Heart left ventricle (tissue), 16 donors: ENCODE data around the gene MARCHF10. TPM values are rescaled to one million over a fixed set of nuclear protein-coding genes. Genes with fewer than 3 reads are reported as not detected.
"Not testable (repeated sequence)": the region's sequence is repeated elsewhere in the genome, so short reads cannot be mapped to it uniquely, and the experiment has no call there.

Source experiments
- ATAC-seq, 4 donors: fragments of 200-7000 bp; cut with Tn5 transposase; one replicate each; pipeline ENCODE4 v1.9.1; 2020 to 2022; ENCODE audit warnings: moderate library complexity in 4 of 4, mild to moderate bottlenecking in 3 of 4, moderate number of reproducible peaks in 1 of 4
- DNase-seq, 5 donors: peaks; one replicate each; pipeline ENCODE4 v3.0.0-alpha.2; 2020
- H3K27ac ChIP-seq, 12 donors: fragments of 200-600 bp; sonication (generic) in 4 of 12; one replicate each; pipeline versions ENCODE4 v1.5.0 to v1.8.0; 2016 to 2022; ENCODE audit warnings: mild to moderate bottlenecking in 2 of 12
- H3K27me3 ChIP-seq, 9 donors: fragments of 200-600 bp; sonication (generic) in 2 of 9; one replicate each; pipeline versions ENCODE4 v1.5.1 to v1.8.0; 2016 to 2022; ENCODE audit warnings: mild to moderate bottlenecking in 3 of 9
- H3K36me3 ChIP-seq, 9 donors: fragments of 200-600 bp; sonication (generic) in 2 of 9; one replicate each; pipeline versions ENCODE4 v1.5.0 to v1.8.0; 2018 to 2022; ENCODE audit warnings: mild to moderate bottlenecking in 2 of 9
- H3K4me1 ChIP-seq, 12 donors: fragments of 200-600 bp; sonication (generic) in 4 of 12; one replicate each; pipeline versions ENCODE4 v1.5.0 to v1.8.0; 2016 to 2022; ENCODE audit warnings: mild to moderate bottlenecking in 3 of 12
- H3K4me3 ChIP-seq, 12 donors: fragments of 200-600 bp; sonication (generic) in 4 of 12; one replicate each; pipeline versions ENCODE4 v1.5.0 to v1.8.0; 2017 to 2022; ENCODE audit warnings: mild to moderate bottlenecking in 9 of 12, moderate library complexity in 4 of 12
- H3K9me3 ChIP-seq, 12 donors: fragments of 200-600 bp; sonication (generic) in 4 of 12; one replicate each; pipeline versions ENCODE4 v1.5.0 to v1.8.0; 2016 to 2022; ENCODE audit warnings: mild to moderate bottlenecking in 1 of 12
- POLR2A ChIP-seq, 2 donors: fragments of 450-650 bp; IDR thresholded peaks; one replicate each; pipeline ENCODE4 v1.6.1; 2017; ENCODE audit warnings: antibody characterized with exemption in 2 of 2, mild to moderate bottlenecking in 2 of 2, moderate library complexity in 2 of 2
- WGBS, 4 donors: extraction: QIAGEN DNeasy Blood & Tissue Kit in 2 of 4; methylation state at CpG; one replicate each; pipeline versions ENCODE4 v1.1.5 to v1.1.7; 2013 to 2018; 5-methylcytosine and 5-hydroxymethylcytosine counted together
- intact Hi-C, 10 donors: fragments of 100-400 bp; cut with DNase I; formaldehyde crosslinking; loops; one replicate each; pipeline versions ENCODE4 v1.11.1 to v1.14.2; 2022
- polyA plus RNA-seq, 2 donors: library from polyadenylated mRNA; stranded (reverse); fragments of 200-250 nt; gene quantifications; one replicate each; pipeline ENCODE4 v1.2.3, GENCODE V29; 2013
- total RNA-seq, 9 donors: library from RNA; depleted of rRNA in 2 of 9; stranded (reverse); fragments of >200 nt in 2 of 9; fragmentation: NEBNext Ultra II Directional in 3 of 9; extraction: Animal tissue kit (Norgen Biotek cat#: 25700) in 3 of 9; gene quantifications; one replicate each; pipeline versions ENCODE4 v1.1.0 to v1.2.4, GENCODE V29; 2016 to 2023
- TF ChIP-seq, protein P1 (sequence below), 12 donors: fragments of 200-600 bp; sonication (generic) in 4 of 12; IDR thresholded peaks; one replicate each; pipeline versions ENCODE4 v1.5.0 to v1.8.0; 2018 to 2022; ENCODE audit warnings: antibody characterized with exemption in 12 of 12, mild to moderate bottlenecking in 5 of 12
- donor health status: ischemic (EF 13 %, LVEDD 7.1; RV severe dilation, severe dysfunction).
- donor health status: healthy with polysubstance abuse.
- donor health status: DM: no; HTN: yes; CAD: no.
- donor health status: DM: no; HTN: no; CAD: no.
- donor health status: ischemic (EF 25% LVEDD 6.9; RV normal size, moderate dysfunction).
- donor health status: ischemic (EF 25% LVEDD 5.7; RV mildly dilated, moderate dysfunction).
- donor health status: healthy.
- donor health status: DM: yes; HTN: yes; CAD: no.
- donor health status: ischemic (EF 35%, LVEDD 5.7; RV mildly dilated, moderate dysfunction).
- donor health status: nonischemic (EF 11% LVEDD 7.7; RV severe dilation, severe dysfunction).
- donor health status: DM: yes; HTN: yes; CAD: no.
- donor health status: PGD.
- donor health status: ischemic (EF 29% LVEDD 5.4; RV normal size, mild dysfunction).
- donor health status: nonischemic (EF 23%, LVEDD 6.1; RV moderate dilation, normal function).

MARCHF10 gene
- total and polyA plus RNA-seq, 11 donors = not detected

DNA sequence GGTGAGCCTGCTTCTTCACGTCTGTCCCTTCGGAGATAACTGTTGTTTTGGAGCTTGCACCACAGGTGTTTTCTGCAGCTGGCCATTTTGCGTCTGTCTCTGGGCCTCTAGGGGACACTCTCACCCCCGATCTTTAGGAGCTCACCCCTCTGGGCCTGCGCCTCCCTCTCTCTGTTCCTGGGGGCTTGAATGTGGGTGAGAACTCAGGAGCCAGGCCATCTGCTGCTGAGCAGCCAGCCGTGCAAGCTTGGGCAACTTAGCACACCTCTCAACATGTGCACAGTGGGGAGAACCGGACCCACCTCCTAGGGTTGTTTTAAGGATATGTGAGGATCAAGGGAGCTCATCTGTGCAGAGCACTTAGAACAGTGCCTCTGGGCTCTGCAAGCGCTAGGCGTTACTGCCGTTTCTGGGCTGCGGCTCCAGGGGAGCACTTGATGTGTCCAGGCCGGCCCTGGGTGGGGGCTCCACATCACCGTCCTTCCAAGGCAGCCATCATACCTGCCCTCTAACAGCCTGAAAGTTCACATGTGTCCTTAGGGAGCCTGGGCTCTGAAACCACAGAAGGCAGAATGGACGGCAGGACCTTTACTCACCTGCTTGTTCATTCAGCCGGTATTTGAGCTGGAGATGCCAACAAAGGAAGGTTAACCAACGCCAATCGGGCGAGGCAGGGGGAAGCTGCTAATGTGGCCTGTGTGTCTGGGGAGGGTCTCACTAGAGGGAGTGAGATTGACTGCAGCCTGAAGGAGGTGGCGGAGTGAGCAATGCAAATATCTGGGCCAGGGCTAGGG is 114.3 kb downstream of the MARCHF10 start:
- DNase-seq = peak in 1 of 5 donors; percentile 40
- peaks cover 0 to 30% (median 0%) of the 10 kb centered on the region in 9 donors for H3K36me3 ChIP-seq
- H3K4me3 ChIP-seq = no peak overlapping the region
- no peaks in the 10 kb centered on the region for H3K9me3 ChIP-seq
- H3K4me1 ChIP-seq = peaks cover 0 to 29% (median 16%) of the 10 kb centered on the region in 12 donors
- H3K27ac ChIP-seq = peak overlapping the region in 3 of 12 donors; percentile 15 to 71 (median 53)
- no peaks in the 10 kb centered on the region for H3K27me3 ChIP-seq
- TF ChIP-seq, protein P1, sequence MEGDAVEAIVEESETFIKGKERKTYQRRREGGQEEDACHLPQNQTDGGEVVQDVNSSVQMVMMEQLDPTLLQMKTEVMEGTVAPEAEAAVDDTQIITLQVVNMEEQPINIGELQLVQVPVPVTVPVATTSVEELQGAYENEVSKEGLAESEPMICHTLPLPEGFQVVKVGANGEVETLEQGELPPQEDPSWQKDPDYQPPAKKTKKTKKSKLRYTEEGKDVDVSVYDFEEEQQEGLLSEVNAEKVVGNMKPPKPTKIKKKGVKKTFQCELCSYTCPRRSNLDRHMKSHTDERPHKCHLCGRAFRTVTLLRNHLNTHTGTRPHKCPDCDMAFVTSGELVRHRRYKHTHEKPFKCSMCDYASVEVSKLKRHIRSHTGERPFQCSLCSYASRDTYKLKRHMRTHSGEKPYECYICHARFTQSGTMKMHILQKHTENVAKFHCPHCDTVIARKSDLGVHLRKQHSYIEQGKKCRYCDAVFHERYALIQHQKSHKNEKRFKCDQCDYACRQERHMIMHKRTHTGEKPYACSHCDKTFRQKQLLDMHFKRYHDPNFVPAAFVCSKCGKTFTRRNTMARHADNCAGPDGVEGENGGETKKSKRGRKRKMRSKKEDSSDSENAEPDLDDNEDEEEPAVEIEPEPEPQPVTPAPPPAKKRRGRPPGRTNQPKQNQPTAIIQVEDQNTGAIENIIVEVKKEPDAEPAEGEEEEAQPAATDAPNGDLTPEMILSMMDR (IDR thresholded peaks at IDR 0.05) = no peak
- no peak for TF ChIP-seq POLR2A (IDR thresholded peaks at IDR 0.05)
- WGBS, 4 donors = 74 to 82% (median 76%) methylated on average over 19 of the region's 19 CpGs
- no peak for ATAC-seq
- intact Hi-C loops = no loop called here

DNA sequence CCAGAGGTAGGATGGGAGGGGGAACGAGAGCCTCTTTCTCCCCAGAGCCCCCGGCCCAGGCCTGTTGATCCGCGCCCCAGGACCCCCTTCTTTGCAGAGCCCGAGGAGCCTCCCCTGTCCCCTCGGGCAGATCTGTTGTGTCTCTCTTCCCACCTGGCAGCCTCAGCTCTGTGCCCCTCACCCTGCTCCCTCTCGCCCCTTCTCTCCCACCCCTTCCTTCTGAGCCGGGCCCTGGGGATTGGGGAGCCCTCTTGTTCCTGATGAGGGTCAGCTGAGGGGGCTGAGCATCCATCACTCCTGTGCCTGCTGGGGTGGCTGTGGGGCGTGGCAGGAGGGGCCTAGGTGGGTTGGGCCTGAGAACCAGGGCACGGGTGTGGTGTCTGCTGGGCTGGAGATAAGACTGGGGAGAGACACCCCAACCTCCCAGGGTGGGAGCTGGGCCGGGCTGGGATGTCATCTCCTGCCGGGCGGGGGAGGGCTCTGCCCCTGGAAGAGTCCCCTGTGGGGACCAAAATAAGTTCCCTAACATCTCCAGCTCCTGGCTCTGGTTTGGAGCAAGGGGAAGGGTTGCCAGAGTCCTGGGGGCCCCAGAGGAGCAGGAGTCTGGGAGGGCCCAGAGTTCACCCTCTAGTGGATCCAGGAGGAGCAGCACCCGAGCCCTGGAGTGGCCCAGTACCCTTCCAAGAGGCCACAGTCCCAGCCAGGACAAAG is 115.2 kb downstream of the MARCHF10 start:
- Histone ChIP-seq H3K27me3 (no peaks in the 10 kb centered on the region), H3K4me1 (peaks cover 0 to 29% (median 16%) of the 10 kb centered on the region in 12 donors), H3K36me3 (peaks cover 0 to 40% (median 0%) of the 10 kb centered on the region in 9 donors), H3K9me3 (no peaks in the 10 kb centered on the region), H3K4me3 (no peak overlapping the region), H3K27ac (peak overlapping the region in 1 of 12 donors; percentile 18)
- peak in 1 of 5 donors; percentile 35 for DNase-seq
- TF ChIP-seq POLR2A (IDR thresholded peaks at IDR 0.05) = no peak
- TF ChIP-seq, protein P1 (IDR thresholded peaks at IDR 0.05) = peak; percentile 19 to 48 (median 26)
- ATAC-seq = peak in 3 of 4 donors; percentile 21 to 37 (median 27)
- intact Hi-C loops = no loop called here
- WGBS, 4 donors = 83 to 90% (median 89%) methylated on average over 8 to 14 of the region's 14 CpGs

DNA sequence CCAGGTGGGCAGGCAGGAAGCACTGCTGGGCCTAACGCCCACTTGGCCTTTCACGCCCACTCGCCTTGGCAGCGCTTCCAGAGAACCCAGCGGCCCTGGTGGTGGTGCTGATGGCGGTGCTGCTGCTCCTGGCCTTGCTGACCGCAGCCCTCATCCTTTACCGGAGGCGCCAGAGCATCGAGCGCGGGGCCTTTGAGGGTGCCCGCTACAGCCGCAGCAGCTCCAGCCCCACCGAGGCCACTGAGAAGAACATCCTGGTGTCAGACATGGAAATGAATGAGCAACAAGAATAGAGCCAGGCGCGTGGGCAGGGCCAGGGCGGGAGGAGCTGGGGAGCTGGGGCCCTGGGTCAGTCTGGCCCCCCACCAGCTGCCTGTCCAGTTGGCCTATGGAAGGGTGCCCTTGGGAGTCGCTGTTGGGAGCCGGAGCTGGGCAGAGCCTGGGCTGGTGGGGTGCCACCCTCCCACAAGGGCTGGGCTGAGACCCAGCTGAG is 115.9 kb downstream of the MARCHF10 start:
- ATAC-seq (no peak), DNase-seq (no peak)
- intact Hi-C loops = no loop called here
- H3K27ac ChIP-seq = no peak overlapping the region
- no peaks in the 10 kb centered on the region for H3K9me3 ChIP-seq
- WGBS, 4 donors = 93 to 96% (median 94%) methylated on average over 19 to 20 of the region's 20 CpGs
- peaks cover 0 to 44% (median 0%) of the 10 kb centered on the region in 9 donors for H3K36me3 ChIP-seq
- H3K4me1 ChIP-seq = peaks cover 0 to 23% (median 13%) of the 10 kb centered on the region in 12 donors
- no peaks in the 10 kb centered on the region for H3K27me3 ChIP-seq
- no peak overlapping the region for H3K4me3 ChIP-seq
- TF ChIP-seq, protein P1 (IDR thresholded peaks at IDR 0.05) = no peak
- TF ChIP-seq POLR2A (IDR thresholded peaks at IDR 0.05) = no peak

DNA sequence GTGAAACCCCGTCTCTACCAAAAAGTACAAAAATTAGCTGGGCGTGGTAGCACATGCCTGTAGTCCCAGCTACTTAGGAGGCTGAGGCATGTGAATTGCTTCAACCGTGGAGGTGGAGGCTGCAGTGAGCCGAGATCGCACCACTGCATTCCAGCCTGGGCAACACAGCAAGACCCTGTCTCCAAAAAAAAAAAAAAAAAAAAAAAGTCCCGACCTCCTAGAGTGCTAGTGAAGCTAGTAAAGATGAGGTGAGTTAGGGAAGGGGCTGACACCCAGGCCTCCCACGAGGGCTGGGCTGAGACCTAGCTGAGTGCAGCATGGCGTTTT is 116.6 kb downstream of the MARCHF10 start:
- DNase-seq, H3K9me3 ChIP-seq, intact Hi-C loops, H3K4me3 ChIP-seq, ATAC-seq, H3K27me3 ChIP-seq, H3K27ac ChIP-seq: not testable (repeated sequence)
- Histone ChIP-seq H3K4me1 (peaks cover 0 to 19% (median 10%) of the 10 kb centered on the region in 12 donors), H3K36me3 (peaks cover 0 to 48% (median 0%) of the 10 kb centered on the region in 9 donors)
- WGBS, 4 donors = 91 to 97% (median 93%) methylated on average over 8 of the region's 8 CpGs
